Gastrocnemius medialis (tissue), 4 donors: ENCODE measurements around the gene CDH3.

Experiments used
- CTCF ChIP-seq, 5 experiments: fragments of 450-650 bp in 3 of 5; fragments of 200-600 bp in 2 of 5; sonication (generic) in 2 of 5; IDR thresholded peaks in 4 of 5; conservative IDR thresholded peaks in 1 of 5; 1 replicate in 4 of 5; 2 replicates in 1 of 5; pipeline ENCODE4 v1.5.1; 2016 to 2019; ENCODE audit warnings: antibody characterized with exemption in 5 of 5, mild to moderate bottlenecking in 3 of 5, moderate library complexity in 3 of 5
- POLR2A ChIP-seq, 2 donors: fragments of 450-650 bp; IDR thresholded peaks; one replicate each; pipeline ENCODE4 v1.6.1; 2017; ENCODE audit warnings: antibody characterized with exemption in 2 of 2, mild to moderate bottlenecking in 2 of 2, moderate library complexity in 2 of 2

- TF ChIP-seq CTCF (IDR thresholded peaks at IDR 0.05 in 4 of 5, conservative IDR thresholded peaks at IDR 0.05 in 1 of 5) (no peak), POLR2A (IDR thresholded peaks at IDR 0.05) (no peak)
Observed at GRCh38 chr16:68728523-68728922, 83.4 kb downstream of the CDH3 start.
